Cardiac fibroblast (primary cell): Measurements from ENCODE around the gene MTUS2.

ENCODE experiments used
- DNase-seq, 2 donors: peaks; one replicate each; pipeline versions ENCODE4 v3.0.0 to v3.0.0-alpha.2; 2010; ENCODE audit warnings: low read depth in 2 of 2
- H3K4me3 ChIP-seq, 2 donors: replicated peaks in 1 of 2; 1 replicate in 1 of 2; 2 replicates in 1 of 2; pipeline ENCODE4 v1.5.1; 2011; ENCODE audit warnings: low read depth in 2 of 2, low read length in 2 of 2, mild to moderate bottlenecking in 2 of 2, moderate library complexity in 1 of 2
- TF ChIP-seq, protein P1 (sequence below): IDR thresholded peaks from one replicate; pipeline ENCODE4 v1.5.1; 2011; ENCODE audit warnings: low read depth, mild to moderate bottlenecking, low read length, inconsistent platforms

The MTUS2 gene

DNA sequence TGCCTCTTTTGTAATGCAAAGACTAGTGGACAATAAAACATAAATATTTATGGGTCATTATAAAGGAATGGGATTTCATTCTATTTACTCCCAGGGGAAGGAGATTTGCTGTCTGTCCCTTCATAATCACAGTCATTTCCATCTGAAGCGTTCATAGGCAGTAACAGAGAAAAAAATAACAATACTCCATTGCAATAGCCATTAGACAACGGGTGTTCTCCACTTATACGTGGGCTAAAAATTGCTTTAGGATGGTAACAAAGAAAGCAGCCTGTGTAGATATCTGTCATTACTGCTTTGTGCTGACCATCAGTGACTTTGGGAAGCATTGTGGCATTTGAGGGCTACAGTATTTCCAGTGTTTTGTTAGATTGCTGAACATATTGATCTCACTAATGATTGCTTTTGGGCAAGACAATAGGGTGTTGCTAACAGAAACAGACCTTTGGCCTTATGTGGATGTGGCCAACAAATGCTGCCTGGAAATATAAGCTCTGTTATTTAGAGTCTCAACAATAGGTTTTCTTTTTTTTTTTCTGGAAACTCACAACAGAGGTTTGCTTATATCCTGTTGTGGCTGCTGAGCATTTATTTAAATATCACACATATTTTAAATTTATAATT is 355.2 kb downstream of the MTUS2 start:
- no peak overlapping the region for H3K4me3 ChIP-seq
- TF ChIP-seq, protein P1, sequence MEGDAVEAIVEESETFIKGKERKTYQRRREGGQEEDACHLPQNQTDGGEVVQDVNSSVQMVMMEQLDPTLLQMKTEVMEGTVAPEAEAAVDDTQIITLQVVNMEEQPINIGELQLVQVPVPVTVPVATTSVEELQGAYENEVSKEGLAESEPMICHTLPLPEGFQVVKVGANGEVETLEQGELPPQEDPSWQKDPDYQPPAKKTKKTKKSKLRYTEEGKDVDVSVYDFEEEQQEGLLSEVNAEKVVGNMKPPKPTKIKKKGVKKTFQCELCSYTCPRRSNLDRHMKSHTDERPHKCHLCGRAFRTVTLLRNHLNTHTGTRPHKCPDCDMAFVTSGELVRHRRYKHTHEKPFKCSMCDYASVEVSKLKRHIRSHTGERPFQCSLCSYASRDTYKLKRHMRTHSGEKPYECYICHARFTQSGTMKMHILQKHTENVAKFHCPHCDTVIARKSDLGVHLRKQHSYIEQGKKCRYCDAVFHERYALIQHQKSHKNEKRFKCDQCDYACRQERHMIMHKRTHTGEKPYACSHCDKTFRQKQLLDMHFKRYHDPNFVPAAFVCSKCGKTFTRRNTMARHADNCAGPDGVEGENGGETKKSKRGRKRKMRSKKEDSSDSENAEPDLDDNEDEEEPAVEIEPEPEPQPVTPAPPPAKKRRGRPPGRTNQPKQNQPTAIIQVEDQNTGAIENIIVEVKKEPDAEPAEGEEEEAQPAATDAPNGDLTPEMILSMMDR, result no peak

DNA sequence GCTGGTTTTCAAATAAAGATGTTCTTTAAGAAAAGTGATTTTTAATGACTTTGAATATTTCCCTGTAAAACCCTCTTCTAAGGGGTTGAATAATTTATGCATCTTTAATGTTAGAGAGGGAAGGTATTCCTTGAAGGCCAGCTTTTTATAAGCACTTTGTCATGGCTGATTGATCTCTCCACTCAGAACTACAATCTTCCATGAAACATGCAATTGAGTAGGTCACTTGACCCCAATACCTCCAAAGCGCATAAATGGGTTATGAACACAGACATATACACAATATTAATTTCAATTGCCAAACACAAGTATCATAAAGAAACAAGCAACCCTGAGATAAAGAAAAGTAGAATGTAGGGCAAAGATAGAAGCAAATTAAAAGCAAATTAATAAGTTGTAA is 359.9 kb downstream of the MTUS2 start:
- no peak for DNase-seq
- TF ChIP-seq, protein P1, result no peak
- H3K4me3 ChIP-seq, result no peak overlapping the region

More for the DNA sequence above, 355.2 kb downstream of the MTUS2 start:
- no peak for DNase-seq

DNA sequence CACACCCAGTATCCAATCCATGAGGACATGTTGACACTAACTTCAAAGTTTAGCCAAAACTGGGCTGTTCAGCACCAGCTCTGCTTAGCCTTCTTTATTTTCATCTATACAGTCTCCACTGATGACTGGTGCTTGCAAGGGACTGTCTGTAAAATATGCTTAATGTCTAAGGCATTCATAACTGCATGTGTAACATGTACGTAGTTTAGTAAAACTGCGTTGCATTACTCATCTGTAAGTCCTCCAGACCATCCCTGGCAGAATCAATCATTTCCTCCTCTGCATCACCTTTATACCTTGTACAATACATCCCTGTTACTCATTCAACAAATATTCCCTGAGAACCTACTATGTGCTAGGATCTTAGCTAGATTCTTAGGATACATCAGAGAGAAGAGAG is 362.1 kb downstream of the MTUS2 start:
- H3K4me3 ChIP-seq, result no peak overlapping the region
- TF ChIP-seq, protein P1, result no peak
- no peak for DNase-seq

DNA sequence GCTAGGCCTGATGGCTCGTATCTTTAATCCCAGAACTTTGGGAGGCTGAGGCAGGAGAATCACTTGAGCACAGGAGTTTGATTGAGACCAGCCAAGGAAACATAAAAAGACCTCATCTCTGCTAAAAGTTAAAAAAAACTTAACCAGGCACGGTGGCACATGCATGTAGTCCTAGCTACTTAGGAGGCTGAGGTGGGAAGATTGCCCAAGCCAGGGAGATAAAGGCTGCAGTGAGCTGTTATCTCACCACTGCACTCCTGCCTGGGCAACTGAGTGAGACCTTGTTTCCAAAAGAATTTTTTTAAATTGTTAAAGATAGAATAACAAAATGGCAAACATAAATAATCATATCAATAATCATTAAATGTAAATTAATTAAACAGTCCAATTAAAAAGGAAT is 365.8 kb downstream of the MTUS2 start:
- no peak for DNase-seq
- TF ChIP-seq, protein P1, result no peak
- no peak overlapping the region for H3K4me3 ChIP-seq

DNA sequence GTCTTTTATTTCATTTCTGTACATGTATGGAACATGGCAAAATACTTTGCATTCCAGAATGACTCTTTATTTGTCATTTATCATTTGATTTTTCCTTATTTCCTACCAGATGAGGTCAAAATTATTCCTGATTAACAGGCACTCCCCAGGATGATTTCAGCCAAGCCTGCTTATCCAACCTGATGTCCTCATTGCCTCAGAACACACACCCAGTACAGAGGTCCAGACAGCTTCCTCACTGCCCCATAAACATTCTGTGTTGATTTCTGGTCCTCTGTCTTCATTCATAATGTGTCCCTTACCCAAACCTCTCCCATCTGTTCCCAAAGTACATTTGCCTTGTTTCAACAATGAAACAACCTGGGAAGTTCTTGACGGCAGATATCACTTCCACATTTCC is 367.4 kb downstream of the MTUS2 start:
- TF ChIP-seq, protein P1, result no peak
- no peak for DNase-seq
- no peak overlapping the region for H3K4me3 ChIP-seq

DNA sequence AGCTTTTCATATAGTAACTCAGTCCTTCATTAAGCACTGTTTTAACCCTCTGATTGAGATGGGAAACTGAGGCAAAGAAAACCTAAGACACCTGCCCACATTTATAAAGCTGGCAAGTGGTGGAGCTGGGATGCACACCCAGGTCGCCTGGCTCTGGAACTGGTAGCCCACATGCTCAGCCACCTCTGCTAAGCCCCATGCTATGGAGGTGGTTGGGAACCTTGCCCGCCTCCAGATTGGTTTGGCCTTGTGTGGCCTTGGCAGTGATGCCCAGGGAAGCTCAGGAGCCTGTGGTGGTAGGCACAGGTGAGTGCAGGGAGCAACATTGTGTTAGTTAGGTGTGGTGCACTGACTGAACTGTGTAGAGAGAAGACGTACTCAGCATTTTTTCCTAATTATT is 370.2 kb downstream of the MTUS2 start:
- no peak overlapping the region for H3K4me3 ChIP-seq
- no peak for DNase-seq
- TF ChIP-seq, protein P1, result no peak

DNA sequence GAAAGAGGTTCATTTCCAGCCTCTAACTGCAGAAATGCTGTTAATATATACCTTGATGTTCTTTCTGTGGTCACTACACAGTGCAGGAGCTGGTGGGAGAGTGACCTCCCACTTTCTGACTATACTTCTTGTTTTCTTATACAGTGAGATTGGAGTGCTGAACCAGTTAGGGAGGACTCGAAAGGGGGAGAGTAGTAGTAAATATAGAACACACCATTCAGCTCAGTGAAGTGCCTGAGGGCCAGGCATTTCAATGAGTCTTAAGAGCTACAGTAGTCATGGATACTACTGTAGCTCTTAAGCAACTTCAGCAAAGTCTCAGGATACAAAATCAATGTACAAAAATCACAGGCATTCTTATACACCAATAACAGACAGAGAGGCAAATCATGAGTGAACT is 372.9 kb downstream of the MTUS2 start:
- no peak overlapping the region for H3K4me3 ChIP-seq
- TF ChIP-seq, protein P1, result no peak
- no peak for DNase-seq
